Pons (tissue), 1 donor: ENCODE measurements around the gene FBXW5.

Experiments used
- DNase-seq: peaks from one replicate; pipeline ENCODE4 v3.0.0-alpha.2; 2016; ENCODE audit warnings: low spot score

The FBXW5 gene

DNA sequence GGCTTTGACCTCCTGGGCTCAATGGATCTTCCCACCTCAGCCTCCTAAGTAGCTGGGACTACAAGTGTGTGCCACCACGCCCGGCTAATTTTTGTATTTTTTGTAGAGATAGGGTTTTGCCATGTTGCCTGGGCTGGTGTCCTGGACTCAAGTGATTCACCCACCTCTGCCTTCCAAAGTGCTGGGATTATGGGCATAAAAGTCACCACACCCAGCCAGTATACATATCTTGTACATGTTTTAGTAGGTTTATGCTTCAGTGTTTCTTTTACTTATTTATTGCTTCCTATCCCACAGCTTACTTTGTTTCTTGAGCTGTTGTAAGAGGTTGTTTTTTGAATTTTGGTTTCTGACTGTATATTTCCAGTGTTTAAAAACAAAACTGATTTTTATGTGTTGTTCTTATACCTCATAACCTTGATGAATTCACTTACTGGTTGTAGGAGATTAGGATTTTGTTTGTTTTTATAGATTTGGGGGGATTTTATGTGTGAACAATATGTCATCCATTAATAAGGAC is 12.9 kb downstream of the FBXW5 start:
- no peak for DNase-seq

- no peak for DNase-seq
Measured at GRCh38 chr9:136930014-136930413, 14.5 kb downstream of the FBXW5 start.

DNA sequence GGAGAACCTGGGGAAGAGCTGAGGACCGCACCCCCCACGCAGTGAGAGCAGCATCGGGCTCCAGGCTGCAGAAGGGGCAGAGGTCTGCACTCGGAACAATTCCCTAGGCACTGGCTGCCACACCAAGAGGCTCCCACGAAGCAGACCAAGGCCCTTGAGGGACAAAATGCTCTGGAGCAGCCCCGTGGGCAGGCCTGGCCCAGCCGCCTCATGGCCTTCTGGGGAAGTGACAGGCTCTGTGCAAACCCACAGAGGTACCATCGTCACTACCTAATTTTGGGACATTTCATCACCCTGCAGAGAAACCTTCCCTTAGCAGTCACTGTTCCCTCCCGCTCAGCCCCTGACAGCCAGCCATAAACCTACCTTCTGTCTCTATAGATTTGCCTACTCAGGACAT is 15.9 kb downstream of the FBXW5 start:
- DNase-seq: no peak

- DNase-seq: peak; percentile 44
Measured at GRCh38 chr9:136927343-136928271, 16.9 kb downstream of the FBXW5 start.

- no peak for DNase-seq
Measured at GRCh38 chr9:136926749-136927148, 17.8 kb downstream of the FBXW5 start.

DNA sequence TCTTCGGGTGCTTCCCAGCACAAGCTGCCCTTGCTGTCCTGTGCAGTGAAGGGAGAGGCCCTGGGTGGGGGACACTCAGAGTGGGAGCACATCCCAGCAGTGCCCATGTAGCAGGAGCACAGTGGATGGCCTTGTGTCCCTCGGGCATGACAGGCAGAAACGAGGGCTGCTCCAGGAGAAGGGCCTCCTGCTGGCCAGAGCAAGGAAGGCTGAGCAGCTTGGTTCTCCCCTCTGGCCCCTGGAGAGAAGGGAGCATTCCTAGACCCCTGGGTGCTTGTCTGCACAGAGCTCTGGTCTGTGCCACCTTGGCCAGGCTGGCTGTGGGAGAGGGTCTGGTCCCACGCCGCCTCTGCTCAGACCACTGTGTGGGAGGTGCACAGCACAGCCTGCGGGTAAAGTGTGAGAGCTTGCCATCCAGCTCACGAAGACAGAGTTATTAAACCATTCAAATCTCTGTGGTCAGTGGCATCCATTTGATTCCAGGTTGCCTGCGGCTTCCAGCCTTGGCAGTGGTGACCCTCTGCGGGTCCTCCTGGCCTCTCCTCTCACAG is 18.3 kb downstream of the FBXW5 start:
- DNase-seq: no peak

GRCh38 chr9:136925414-136926153 is 19.0 kb downstream of the FBXW5 start:
- DNase-seq: no peak

DNA sequence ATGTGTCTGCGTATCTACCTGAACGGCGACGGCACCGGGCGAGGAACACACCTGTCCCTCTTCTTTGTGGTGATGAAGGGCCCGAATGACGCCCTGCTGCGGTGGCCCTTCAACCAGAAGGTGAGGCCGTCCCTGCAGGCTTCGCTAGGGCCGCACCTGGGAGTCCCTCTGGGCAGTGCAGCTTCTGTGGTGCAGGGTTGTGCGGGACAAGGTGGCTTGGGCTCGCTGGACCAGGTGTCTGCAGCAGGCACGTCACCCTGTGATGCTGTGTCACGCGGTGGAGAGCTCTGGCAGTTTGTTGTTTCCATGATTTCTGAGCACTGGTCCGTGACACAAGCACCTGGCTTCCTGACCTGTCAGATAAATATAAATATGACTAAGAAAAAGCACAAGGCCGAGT is 20.7 kb downstream of the FBXW5 start:
- DNase-seq: no peak

DNA sequence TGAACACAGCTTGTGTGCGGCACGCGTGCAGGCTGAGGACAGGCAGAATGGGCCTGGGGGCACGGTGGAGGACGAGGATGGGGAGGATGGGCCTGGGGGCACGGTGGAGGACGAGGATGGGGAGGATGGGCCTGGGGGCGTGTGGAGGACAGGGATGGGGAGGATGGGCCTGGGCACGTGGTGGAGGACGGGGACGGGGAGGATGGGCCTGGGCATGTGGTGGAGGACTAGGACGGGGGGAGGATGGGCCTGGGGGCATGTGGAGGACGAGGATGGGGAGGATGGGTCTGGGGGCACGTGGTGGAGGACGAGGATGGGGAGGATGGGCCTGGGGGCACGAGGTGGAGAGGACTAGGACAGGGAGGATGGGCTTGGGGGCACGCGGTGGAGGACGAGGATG is 22.0 kb downstream of the FBXW5 start:
- no peak for DNase-seq

- no peak for DNase-seq
Measured at GRCh38 chr9:136921718-136922117, 22.8 kb downstream of the FBXW5 start.

GRCh38 chr9:136921307-136921706 is 23.2 kb downstream of the FBXW5 start:
- no peak for DNase-seq

- DNase-seq: no peak
Measured at GRCh38 chr9:136920734-136921231, 23.8 kb downstream of the FBXW5 start.

- no peak for DNase-seq
Measured at GRCh38 chr9:136920069-136920468, 24.5 kb downstream of the FBXW5 start.

DNA sequence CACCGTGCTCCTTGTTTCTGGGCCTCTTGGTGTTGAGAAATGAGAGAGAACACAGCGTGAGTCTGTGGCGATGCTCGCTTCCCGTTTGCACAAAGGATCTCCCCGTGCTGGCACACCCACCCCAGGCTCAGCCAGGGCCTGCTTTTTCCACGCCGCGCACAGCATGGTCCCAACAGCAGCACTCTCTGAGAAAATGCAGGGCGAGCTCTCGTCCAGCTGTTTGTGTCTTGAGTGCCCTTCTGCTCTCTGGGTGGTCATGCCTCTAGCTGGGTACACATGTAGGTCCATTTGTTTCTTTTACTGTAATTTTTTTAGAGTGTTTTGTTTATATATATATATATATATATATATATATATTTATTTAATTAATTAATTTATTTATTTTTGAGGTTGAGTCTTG is 26.6 kb downstream of the FBXW5 start:
- DNase-seq: no peak

DNA sequence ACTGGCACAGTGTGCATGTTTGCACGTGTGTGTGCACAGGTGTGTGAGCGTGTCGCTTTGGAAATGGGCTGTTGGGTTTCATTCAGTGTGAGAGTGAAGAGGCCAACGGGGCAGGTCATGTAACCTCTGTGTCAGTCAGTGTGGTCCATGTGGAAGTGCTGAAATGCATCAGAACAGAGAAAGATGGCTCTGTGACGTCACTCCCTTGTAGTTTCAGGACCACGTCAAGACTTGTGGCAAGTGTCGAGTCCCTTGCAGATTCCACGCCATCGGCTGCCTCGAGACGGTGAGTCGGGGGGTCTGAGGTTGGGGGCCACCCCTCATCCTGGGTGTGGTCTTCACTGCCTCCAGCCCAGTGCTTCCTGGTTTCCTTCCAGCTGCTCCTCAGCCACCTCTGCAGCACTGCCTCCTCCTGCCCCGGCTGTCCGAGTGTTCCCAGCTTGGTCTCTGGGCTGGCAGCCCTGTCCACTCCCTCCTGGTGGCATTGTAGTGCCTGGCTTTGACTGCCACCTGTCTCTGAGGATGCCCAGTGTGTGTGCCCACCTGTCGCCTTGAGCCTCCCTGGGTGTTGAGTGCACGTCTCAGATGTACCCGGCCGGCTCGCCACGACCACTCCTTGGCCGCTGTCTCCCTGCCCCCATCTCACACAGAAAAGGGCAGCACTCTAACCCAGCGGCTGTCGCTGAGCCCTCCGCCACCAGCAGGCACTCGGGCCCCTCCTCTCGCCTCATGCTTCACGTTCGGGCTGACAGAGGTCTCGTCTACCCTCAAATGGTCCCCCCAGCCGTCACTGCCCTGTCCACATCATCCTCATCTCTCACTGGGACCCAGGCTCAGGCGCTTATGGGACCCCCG is 28.0 kb downstream of the FBXW5 start:
- DNase-seq: no peak

DNA sequence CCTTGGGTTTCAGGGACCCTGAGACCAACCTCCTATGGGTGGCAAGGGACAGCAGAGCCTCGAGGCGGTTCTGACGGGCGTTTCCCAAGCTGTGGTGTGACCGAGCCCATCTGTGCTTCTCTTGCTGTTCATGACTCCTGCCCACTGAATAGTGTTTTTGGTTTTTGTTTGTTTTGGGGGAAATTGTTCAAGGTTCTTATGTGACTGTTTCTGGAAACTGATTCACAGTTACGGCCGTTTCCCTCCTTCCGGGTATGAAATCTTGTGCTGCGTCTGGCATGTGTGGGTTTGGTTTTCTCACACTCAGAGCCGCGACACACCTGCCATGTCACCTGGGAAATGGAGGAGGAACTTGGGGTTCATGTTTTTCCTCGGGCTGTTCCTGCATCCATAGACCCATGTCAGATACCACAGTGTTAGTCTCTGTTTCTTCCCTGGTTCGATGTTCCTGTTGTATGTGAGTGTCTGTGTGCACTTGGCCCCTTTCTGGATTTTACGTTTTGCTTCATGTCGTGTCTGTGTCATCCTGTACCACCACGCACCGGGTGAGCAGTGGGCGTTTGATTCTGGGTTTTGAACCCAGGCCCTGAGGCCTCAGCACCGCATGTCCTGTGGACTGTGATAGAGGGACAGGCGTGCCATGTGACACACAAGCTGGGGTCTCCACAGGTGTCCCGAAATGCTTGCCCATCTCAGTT is 28.8 kb downstream of the FBXW5 start:
- no peak for DNase-seq

GRCh38 chr9:136913701-136914438 is 30.7 kb downstream of the FBXW5 start:
- DNase-seq: no peak

DNA sequence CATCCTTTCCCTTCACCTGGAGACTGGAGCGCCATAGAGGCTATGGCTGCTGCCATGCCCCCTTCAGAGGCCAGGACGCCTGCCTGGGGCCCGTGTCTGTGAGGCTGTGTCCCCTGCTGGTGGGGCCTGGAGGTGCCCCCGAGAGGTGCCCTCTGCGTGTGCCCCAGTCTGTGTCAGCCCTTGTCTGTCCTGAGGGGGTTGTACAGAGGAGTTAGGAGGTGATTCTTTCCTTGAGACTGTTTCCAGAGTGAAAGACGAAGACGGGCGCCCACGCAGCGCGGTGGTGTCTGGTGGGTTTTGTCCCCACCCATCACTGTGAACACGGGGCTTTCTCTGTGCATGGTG is 33.7 kb downstream of the FBXW5 start:
- DNase-seq: no peak

- no peak for DNase-seq
Measured at GRCh38 chr9:136910197-136910900, 34.2 kb downstream of the FBXW5 start.
